NCI-H526 treated with DMSO at 0.1 percent for 48 hours (cell line): ENCODE results near the gene TXNDC12.
"Not testable (repeated sequence)": the region's sequence is repeated elsewhere in the genome, so short reads cannot be mapped to it uniquely, and the experiment has no call there.

Experiments
- DNase-seq: peaks from one replicate; lab custom pipeline; 2025; lab: John Stamatoyannopoulos, UW

TXNDC12 gene

DNA sequence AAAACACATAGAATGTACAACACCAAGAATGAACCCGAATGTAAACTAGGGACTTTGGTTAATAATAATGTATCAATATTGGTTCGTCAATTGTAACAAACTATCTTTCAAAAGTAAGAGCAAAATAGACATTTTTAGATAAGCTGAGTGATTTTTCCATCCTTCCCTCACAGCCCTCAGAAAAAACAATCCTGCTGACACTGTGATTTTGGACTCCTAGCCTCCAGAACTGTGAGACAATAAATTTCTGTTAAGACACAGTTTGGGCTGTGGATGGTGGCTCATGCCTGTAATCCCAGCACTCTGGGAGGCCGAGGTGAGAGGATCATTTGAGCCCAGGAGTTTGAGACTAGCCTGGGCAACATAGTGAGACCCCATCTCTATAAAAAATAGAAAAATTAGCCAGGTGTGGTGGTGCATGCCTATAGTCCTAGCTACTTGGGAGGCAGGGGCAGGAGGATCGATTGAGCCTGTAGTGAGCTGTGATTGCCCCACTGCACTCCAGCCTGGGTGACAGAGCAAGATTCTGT is 9.3 kb downstream of the TXNDC12 start:
- DNase-seq: not testable (repeated sequence)

DNA sequence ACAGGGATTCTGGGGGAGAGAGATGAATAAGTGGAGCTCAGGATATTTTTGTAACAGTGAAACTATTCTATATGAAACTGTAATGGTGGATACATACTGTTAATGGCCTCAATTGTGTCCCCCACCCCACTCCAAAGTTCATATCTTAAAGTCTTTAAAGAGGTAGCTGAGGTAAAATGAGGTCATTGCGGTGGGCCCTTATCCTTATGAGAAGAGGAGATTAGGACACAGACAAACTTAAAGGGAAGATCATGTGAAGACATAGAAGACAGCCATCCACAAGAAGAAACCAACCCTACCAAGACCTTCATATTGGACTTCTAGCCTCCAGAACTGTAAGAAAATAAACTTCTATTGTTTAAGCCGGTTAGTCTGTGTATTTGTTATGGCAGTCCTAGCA is 9.8 kb downstream of the TXNDC12 start:
- no peak for DNase-seq

DNA sequence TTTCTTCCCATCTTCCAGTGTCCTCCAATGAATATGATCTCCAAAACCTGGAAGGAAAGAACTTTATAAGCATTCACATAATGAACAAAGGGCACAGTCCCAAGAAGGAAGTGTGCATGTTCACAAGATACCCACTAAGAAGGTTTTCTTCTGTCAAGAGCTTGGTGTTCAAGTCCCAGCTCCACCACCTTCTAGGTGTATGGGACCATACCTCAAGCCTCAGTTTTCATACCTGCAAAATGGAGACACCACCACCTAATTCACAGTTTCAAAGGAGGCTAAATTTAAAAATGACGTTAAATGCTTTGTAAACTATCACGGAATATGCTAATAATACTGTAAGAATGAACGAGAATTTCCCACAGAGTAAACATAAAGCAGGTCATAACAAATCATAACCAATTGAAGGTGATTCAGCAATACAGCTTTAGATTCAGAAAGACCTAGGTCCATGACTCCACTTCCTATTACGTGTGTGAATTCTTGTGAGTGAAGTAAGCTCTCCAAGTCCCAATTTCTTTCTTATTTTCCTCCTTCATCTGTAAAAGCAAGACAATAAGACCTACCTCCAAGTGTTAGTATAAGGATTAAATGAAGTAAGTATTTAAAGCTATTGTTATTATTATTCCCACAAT is 13.3 kb downstream of the TXNDC12 start:
- DNase-seq: no peak

DNA sequence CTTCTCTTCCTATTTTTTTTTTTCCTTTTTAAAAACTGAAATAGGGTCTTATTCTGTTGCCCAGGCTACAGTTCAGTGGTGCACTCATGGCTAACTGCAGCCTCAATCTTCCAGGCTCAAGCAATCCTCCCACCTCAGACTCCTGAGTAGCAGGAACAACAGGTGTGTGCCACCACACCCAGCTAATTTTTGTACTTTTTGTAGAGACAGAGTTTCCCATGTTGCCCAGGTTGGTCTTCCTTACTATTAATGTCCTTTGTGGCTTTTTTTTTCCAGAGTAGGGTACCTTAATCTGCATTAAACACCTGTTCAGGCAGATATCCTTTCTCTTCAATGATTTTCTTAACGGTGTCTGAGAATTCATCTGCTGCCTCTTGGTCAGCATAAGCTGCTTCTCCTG is 17.1 kb downstream of the TXNDC12 start:
- DNase-seq: no peak

DNA sequence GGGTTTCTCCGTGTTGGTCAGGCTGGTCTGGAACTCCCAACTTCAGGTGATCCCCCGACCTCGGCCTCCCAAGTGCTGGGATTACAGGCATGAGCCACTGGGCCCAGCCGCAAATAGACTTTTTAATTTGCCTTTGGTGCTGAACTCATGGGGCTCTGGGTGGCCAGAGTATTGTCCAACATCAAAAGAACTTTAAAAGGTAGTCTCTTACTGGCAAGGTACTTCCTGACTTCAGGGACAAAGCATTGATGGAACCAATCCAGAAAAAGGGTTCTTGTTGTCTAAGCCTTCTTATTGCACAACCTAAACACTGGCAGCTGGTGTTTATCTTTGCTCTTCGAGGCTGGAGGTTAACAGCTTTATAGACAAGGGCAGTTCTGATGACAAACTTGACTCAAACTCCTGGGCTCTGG is 17.6 kb downstream of the TXNDC12 start:
- DNase-seq: no peak

DNA sequence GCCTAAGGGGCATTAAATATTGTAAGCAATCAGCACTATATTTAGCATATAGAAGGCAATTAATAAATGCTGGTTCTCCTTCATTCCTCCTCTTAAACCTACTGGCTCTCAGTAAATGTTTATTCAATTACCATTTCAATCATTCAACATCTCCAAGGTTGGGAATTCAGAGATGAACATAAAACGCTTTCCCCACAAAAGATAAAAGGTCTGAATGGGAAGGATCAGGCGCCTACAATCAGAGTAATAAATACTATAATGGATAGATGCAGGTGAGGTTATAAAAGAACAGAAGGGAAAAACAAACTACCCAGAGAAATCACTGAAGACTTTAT is 21.0 kb downstream of the TXNDC12 start:
- no peak for DNase-seq

DNA sequence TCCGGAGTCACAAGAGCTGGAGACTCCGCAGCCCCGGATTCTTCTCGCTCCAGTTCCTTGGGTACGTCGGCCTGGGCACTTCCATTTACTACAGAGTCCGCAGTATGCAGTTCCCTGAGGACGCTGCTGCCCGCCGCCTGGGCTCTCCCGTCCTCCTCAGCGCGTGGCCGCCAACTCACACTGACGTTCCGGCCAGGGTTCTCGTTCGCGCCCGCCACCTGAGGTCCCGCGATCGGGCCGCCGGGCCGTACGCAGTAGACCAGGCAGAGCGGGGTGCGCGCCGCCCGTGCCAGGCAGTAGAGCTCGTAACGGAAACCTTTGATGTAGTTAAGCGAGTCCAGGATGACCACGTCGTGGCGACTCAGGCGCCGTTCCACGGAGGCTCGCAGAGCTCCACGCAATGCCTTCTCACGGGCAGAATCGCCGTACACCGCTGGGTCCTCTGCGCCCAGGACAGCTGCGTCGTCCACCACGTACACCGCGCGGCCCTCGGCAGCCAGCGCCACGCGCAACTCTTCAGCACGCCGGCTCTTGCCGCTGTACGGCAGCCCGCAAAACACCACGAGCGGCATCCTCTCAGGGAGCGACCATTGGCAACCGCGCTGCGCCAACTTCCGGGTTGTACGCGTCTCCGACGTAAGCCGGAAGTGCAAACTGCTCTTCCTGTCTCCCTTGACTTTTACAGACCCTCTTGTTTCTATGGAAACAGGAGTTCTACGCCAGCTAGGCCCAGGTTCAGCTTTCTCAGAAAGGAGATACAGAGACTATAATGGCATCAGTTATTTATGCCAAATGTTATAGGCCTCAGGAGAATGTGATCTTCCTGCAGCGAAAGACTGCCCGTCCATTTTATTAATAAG is 21.6 kb downstream of the TXNDC12 start, which contains the start of gene KTI12:
TSS of gene KTI12 (minus strand) at position 621 of the 860 bp plus-strand sequence. CDS start at position 572, 49 bp downstream.
- DNase-seq: peak; percentile 79

DNA sequence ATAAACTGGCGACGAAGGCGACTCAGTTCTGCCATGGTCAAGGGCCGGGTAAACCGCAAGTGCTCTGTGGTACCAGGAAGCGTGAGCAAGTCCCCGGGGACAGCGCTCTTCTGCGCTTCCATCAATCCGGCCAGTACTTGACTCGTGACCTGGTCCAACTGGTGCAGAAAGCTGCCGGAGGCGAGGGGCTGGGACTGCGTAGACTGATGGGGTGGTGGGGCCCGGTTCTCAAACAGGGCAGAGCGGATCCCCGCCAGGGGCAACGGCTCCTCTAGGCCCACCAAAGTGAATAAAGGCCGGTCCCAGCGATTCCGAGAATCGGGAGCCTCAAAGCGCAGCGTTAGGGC is 22.2 kb downstream of the TXNDC12 start:
- peak; percentile 23 for DNase-seq

DNA sequence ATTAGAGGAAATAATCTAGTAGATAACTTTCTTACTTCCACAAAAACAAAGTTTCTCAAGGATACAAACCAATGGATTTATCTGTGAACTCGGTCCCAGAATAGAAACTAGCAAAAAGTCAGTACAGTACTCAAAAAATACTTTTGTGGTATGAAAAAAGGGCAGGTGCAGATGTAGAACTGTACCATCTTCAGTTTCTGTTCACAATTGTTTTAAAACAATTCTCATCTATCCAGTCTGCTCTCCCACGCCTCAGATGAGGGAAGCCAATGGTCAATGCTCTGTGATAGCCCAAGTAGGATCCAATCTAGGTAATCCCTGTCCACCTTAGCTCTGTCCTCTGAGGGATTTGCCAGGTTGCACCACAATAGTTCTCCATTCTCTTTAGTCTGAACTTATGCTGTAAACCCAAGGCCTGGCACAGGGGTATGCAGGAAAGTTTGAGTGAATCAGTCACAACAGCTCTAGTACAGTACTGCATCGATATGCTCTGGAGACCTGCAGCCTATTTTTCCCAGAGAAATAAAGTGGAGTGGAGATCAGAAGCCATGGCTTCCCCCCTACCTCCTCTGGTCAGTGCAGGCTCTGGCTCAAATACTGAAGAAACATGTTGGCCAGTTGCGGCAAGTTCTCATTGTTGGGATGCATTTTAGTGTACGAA is 22.7 kb downstream of the TXNDC12 start:
- DNase-seq: no peak

DNA sequence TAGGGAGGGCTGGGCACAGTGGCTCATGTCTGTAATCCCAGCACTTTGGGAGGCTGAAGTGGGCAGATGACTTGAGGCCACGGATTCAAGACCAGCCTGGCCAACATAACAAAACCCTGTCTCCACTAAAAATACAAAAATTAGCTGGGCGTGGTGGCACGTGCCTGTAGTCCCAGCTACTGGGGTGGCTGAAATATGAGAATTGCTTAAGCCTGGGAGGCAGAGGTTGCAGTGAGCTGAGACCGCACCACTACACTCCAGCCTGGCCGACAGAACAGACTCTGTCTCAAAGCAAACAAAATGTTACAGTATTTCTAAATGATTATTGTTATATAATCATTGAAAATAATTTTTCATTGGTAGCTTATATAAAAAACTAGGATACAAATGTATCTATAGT is 26.2 kb downstream of the TXNDC12 start:
- DNase-seq: not testable (repeated sequence)

DNA sequence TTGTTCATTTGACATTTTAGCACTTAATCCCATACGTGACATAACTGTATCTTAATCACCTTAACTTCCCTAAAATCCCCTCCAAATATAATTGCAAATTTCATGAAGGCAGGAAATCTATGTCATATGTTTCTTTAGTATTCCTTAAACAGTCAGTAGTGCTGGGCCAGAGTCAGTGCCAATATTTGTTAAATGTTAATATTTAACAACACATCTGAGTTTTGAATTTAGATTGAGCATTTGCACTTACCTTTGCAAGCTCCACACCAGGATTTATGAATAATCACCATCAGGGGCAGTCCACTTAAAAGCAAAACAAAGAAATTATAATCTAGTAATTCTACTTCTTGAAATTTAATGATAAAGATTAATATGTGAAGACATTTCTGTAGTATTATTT is 26.7 kb downstream of the TXNDC12 start:
- no peak for DNase-seq

DNA sequence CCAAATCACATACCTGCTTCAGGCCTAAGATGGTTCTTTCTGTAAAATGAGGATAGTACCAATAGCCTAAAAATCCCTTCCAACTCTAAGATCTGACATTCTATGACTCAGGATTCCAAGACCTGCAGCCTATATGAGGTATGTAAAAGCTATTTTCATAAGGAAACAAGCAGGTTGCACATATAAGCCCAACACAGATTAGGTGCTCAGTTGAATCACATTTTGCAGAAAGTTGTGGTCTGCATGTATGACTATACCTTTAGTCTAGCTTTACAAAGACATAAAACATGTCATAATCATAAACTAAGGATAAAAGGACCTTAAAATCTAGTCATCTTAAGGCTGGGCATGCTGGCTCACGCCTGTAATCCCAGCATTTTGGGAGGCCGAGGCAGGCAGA is 28.7 kb downstream of the TXNDC12 start:
- DNase-seq: no peak

DNA sequence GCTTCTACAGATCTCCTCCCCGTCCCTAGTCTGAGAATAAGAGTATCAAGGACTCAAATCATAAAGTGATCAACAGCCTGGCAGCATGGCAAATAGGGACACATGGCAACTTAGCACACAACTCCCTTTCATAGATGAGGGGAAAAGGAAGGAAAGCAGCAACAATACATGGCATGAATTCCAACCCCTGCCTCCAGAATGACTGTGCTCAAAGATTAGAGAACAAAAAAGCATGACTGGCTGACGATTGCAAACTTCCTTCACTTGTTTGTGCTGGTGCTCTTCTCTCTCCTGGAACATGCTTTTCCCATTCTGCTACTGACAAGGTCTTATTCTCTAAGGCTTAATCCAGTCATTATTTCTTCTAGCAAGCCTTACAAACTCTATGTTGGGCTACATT is 32.9 kb downstream of the TXNDC12 start:
- no peak for DNase-seq

DNA sequence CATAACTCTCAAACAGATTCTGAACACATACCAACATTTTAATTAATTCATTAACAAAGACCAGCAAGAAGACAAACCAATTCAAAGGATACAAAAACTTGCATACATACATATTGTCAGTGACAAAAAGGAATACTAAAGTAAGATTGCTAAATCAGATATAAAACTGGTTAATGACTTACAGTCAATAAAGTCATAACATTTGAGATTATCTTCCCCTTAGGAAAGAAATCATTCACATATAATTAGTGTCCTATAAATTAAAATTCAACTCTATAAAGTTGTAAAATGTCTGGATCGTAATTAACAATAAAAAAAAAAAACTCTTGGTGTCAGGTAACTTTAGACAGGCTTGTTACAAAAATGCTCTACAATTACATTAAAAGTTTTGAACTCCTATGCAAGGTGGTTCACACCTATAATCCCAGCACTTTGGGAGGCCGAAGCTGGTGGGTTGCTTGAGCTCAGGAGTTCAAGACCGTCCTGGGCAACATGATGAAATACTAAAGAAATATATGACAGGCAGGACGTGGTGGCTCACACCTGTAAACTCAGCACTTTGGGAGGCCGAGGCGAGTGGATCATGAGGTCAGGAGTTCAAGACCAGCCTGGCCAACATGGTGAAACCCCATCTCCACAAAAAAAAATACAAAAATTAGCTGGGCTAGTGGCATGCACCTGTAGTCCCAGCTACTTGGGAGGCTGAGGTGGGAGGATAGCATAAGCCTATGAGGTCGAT is 46.8 kb downstream of the TXNDC12 start:
- DNase-seq: no peak

DNA sequence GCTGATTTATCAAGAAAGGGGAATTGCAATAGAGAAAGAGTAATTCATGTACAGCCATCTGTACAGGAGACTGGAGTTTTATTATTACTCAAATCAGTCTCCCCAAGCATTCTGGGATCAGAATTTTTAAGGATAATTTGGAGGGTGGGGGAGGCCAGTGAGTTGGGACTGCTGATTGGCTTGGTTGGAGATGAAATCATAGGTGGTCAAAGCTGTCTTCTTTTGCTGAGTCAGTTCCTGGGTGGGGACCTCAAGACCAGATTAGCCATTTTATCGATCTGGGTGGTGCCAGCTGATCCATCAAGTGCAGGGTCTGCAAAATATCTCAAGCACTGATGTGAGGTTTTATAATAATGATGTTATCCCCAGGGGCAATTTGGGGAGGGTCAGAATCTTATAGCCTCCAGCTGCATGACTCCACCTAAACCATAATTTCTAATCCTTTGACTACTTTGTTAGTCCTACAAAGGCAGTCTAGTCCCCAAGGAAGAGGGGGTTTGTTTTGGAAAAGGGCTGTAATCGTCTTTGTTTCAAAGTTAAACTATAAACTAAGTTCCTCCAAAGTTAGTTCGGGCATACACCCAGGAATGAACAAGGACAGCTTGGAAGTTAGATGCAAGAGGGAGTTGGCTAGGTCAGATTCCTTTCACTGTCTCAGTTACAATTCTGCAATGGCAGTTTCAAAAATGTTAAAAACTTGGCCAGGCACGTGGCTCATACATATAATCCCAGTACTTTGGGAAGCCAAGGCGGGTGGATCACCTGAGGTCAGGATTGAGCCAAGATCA is 47.6 kb downstream of the TXNDC12 start:
- no peak for DNase-seq

DNA sequence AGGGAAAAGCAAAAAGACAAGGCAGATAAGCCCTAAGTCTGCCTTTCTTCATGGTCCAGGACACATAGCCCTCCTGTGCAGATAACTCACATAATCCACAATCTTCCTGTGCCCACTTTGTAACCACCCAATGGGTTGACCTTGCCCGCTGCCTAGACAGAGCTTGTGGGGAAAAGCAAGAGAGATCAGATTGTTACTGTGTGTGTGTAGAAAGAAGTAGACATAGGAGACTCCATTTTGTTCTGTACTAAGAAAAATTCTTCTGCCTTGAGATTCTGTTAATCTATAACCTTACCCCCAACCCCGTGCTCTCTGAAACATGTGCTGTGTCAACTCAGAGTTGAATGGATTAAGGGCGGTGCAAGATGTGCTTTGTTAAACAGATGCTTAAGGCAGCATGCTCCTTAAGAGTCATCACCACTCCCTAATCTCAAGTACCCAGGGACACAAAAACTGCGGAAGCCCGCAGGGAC is 48.9 kb downstream of the TXNDC12 start:
- DNase-seq: not testable (repeated sequence)

DNA sequence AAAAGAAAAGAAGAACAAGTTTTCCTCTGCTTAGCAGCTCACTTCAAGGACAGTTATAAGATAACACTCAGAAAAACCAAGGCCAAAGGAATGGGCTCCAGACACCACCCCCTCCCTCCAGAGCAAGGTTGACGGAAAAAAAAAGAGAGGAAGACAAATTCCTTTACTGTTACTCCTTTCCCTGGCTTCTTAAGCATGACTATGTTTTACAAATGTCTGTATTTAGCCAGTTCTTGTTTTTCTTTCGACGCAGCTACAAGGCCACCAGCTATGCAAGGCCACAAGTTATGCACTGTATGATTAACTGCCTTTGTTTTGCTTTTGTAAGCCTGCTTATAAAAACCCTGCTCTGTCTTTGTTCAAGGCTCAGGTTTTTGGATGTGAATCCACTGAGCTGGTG is 49.4 kb downstream of the TXNDC12 start:
- not testable (repeated sequence) for DNase-seq

DNA sequence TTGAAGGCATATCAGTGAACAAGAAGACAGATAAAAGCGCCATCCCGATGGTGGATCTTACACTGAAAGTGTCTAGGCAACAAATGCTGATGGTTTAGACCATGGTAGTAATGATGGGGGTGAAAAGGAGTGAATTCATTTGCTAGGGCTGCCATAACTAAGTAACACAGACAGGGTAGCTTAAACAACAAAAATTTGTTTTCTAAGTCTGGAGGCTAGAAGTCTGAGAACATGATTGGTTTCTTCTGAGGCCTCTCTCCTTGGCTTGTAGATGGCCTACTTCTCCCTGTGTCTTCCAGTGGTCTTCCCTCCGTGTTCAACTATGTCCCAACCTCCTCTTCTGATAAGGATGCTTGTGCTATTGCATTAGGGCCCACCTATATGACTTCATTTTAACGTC is 51.1 kb downstream of the TXNDC12 start:
- no peak for DNase-seq

DNA sequence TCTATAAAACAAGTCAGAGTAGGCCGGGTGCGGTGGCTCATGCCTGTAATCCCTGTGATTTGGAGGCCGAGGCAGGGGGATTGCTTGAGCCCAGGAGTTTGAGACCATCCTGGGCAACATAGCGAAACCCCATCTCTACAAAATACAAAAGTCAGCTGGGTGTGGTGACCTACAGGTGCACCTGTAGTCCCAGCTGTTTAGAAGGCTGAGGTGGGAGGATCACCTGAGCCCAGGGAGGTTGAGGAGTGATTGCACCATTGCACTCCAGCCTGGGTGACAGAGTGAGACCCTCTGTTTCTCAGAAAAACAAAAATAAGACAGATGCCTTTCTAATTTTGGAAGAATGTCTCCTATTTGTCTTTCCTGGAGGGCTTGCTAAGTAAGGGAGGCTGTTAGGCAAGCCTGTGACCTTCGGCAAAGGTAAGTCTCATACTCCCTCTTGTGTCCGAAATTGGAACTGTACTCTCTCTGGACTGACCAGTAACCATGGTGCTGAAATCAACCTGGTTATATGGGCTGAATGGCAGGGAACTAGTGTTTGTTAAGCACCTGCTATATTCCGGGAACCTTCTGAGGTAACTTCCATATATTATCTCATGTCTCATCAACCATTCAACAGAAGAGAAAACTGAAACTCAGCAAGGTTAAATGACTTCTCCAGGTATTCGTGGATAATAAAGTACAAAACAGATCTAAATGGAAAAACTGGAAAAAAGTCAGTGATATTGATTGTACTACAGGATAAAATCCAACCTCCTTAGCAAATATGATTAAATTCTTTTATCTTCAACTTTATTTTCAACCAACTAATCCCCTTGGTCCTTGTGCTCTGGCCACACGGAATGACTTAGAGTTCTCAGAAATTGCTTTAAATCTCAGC is 52.7 kb downstream of the TXNDC12 start:
- peak; percentile 48 for DNase-seq

DNA sequence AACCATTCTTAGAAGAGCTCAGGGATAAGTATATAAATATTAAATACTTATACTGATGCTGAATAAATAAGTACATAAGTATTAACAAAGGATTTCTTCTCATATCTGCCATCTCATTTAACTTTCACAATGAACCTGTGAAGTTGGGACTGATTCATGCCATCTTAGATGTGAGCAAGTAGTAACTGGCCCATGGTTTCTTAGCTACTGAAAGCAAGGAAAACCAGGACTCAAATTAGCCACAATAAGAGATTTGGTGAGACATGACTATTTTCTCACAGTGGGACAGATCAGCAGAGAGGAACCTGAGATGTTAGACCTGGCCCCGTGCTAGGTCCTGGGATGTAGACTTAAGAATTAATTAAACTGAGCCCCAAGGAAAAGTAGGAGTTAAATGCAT is 56.3 kb downstream of the TXNDC12 start:
- no peak for DNase-seq
